ENCODE measurements around the gene CLDN19.

CLDN19 gene

GRCh38 chr1:42750041-42750440, 10.0 kb upstream of the CLDN19 start:
- no peak overlapping the region for H3K4me3 ChIP-seq (ENCODE audit: low read length)
- TF ChIP-seq ZNF274 (IDR thresholded peaks at IDR 0.05; ENCODE audit: low read depth, low read length): no peak

GRCh38 chr1:42748461-42749410, 8.7 kb upstream of the CLDN19 start:
- TF ChIP-seq ZNF274 (IDR thresholded peaks at IDR 0.05; ENCODE audit: low read depth, low read length): no peak

GRCh38 chr1:42748021-42748420, 8.0 kb upstream of the CLDN19 start:
- no peak overlapping the region for H3K4me3 ChIP-seq (ENCODE audit: low read length)
- TF ChIP-seq ZNF274 (IDR thresholded peaks at IDR 0.05; ENCODE audit: low read depth, low read length): no peak

More at GRCh38 chr1:42748461-42749410, 8.7 kb upstream of the CLDN19 start:
- H3K4me3 ChIP-seq (ENCODE audit: low read length): no peak overlapping the region

GRCh38 chr1:42747125-42747524, 7.1 kb upstream of the CLDN19 start:
- no peak overlapping the region for H3K4me3 ChIP-seq (ENCODE audit: low read length)
- no peak for TF ChIP-seq ZNF274 (IDR thresholded peaks at IDR 0.05; ENCODE audit: low read depth, low read length)

GRCh38 chr1:42746436-42747105, 6.5 kb upstream of the CLDN19 start:
- no peak overlapping the region for H3K4me3 ChIP-seq (ENCODE audit: low read length)
- no peak for TF ChIP-seq ZNF274 (IDR thresholded peaks at IDR 0.05; ENCODE audit: low read depth, low read length)

GRCh38 chr1:42745851-42746250, 5.8 kb upstream of the CLDN19 start:
- no peak for TF ChIP-seq ZNF274 (IDR thresholded peaks at IDR 0.05; ENCODE audit: low read depth, low read length)
- H3K4me3 ChIP-seq (ENCODE audit: low read length): no peak overlapping the region

- TF ChIP-seq ZNF274 (IDR thresholded peaks at IDR 0.05; ENCODE audit: low read depth, low read length): no peak
- H3K4me3 ChIP-seq (ENCODE audit: low read length): no peak overlapping the region
Observed at GRCh38 chr1:42744148-42744413, 4.0 kb upstream of the CLDN19 start.

GRCh38 chr1:42743317-42744147, 3.5 kb upstream of the CLDN19 start:
- no peak for TF ChIP-seq ZNF274 (IDR thresholded peaks at IDR 0.05; ENCODE audit: low read depth, low read length)
- H3K4me3 ChIP-seq (ENCODE audit: low read length): no peak overlapping the region

GRCh38 chr1:42742617-42743316, 2.7 kb upstream of the CLDN19 start:
- no peak overlapping the region for H3K4me3 ChIP-seq (ENCODE audit: low read length)
- no peak for TF ChIP-seq ZNF274 (IDR thresholded peaks at IDR 0.05; ENCODE audit: low read depth, low read length)

GRCh38 chr1:42742141-42742540, 2.1 kb upstream of the CLDN19 start:
- TF ChIP-seq ZNF274 (IDR thresholded peaks at IDR 0.05; ENCODE audit: low read depth, low read length): no peak
- no peak overlapping the region for H3K4me3 ChIP-seq (ENCODE audit: low read length)

- no peak for TF ChIP-seq ZNF274 (IDR thresholded peaks at IDR 0.05; ENCODE audit: low read depth, low read length)
- H3K4me3 ChIP-seq (ENCODE audit: low read length): no peak overlapping the region
Observed at GRCh38 chr1:42741706-42742105, 1.7 kb upstream of the CLDN19 start.

- H3K4me3 ChIP-seq (ENCODE audit: low read length): no peak overlapping the region
- no peak for TF ChIP-seq ZNF274 (IDR thresholded peaks at IDR 0.05; ENCODE audit: low read depth, low read length)
Observed at GRCh38 chr1:42740851-42741580, 980 bp upstream of the CLDN19 start.

- TF ChIP-seq ZNF274 (IDR thresholded peaks at IDR 0.05; ENCODE audit: low read depth, low read length): no peak
- H3K4me3 ChIP-seq (ENCODE audit: low read length): no peak overlapping the region
Observed at GRCh38 chr1:42738678-42739226, 1.3 kb downstream of the CLDN19 start.
